ENCODE measurements around the gene KCNMA1.

Gene KCNMA1

DNA sequence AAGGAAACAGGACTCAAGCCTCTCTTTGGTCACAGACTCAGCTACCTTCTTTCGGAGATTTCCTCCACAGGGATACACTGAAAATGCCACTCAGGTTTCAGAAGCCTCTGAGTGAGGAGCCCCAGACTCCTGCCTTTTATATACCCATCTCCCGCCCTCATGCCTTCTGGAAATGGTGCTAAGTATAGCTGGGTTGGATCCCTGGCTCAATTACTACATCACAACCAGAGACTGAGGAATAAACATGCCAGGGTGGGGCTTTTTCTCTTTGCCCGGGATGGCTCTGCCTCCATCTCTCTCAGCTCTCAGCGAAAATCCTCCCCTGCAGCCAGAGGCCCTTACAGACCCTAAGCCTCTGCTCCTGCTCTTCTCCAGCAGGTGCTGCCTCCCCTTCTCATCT, 299.5 kb downstream of the KCNMA1 start:
- no peak for DNase-seq (ENCODE audit: low read depth, low spot score)

DNA sequence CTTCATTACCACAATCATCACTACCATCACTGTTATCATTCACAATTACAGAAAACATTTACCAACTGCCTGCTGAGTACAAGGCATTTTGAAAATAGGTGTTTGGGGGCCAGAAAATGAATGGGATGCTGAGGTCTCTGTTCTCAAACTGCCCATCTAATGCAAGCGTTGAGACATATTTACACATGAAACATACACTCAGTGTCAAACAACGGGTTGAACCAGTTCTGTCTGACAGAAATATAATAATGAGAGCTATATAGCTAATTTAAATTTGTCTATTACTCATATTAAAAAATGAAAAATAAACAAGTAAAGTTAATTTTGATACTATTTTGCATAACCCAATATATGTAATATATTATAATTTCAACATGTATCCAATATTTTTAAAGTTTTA, 303.1 kb downstream of the KCNMA1 start:
- DNase-seq (ENCODE audit: low read depth, low spot score) = no peak

DNA sequence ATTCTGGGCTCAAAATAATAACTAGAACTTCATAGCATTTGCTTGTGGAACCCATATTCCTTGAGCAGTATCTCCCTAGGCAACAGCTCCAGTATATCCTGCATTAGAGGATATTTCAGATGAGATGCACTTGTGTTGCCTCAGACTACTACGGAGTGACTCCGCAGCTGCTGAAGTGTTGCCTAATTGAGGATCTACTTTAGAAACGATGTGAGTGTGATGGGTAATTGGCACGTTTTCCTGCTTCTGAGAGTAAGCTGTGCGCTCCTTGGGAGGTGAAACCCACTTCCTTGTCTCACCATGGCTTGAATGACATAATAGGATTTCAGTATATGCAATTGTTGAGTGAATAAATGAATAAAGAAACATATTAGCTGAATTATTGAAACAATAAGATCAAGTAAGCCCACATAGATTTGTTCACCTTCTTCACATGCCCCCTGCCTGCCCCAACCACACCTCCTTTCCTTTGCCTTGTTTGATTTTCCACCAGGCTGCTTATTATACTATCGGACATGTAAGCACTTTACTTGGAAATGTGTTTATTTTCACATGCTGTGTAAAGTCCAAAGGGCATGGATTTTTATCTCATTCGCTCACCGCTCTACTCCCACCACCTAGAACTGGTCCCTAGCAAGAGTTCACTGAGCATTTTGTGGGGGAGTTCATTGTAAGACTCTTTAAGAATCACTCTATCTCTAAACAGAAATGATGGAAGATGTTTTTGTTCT, 303.8 kb downstream of the KCNMA1 start:
- DNase-seq (ENCODE audit: low read depth, low spot score) = no peak

DNA sequence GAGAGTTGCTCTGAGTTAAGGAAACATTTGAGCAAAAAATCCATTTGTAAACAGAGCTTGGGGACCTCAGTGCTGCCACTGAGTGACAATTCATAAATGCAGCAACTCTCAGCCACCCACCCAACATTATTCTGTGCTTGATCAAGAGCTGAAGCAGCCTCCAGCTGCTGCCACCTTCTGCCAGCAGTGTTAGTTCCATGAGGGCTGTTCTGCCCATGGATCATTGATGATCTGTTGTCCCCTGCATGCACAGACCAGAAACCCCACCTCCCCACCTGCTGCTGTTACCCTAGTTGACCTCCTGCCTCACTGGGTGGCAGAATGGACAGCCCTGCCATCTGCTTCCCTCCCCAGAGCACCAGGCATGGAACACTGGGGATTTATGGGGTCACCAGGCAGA, 305.4 kb downstream of the KCNMA1 start:
- DNase-seq (ENCODE audit: low read depth, low spot score) = no peak

DNA sequence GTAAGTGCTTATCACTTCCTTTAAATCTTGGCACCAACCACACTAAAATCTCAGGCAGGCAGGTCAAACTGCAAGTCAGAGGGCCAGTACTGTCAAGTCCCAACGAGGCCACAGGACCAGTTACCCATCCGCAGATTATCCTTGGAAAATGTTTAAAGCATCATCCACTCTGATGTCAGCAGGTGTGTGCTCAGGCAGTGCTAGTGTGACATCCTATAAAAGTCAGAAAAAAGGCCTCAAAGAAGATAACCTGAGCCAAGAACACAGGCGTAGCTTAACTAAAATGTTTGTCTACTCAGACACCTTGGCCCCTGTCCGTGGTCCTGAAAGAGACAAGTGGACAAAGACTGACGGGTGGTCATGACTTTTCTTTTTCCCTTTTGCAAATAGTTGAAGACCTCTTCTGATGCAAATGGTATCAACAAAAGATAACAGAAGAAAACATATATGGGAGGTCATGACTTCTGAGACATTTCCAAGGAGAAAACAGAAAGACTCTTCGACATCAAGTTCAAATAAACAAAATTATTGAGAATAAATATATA, 309.3 kb downstream of the KCNMA1 start:
- peak; percentile 10 for DNase-seq (ENCODE audit: low read depth, low spot score)

DNA sequence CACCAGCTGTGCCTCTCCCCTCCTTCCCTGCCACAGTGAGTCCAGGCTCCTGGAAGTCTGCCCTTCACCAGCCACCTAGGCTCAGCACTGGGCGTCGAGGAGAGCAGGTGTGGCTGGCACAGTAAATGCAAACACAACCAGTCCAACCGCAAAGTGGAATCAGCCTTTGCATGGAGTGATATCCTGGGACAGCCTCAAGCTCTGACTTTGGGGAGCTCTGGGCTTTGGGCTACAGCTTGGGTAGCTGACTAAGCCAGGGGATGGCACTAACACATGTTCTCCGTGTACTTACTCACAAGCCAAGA, 312.4 kb downstream of the KCNMA1 start:
- DNase-seq (ENCODE audit: low read depth, low spot score) = no peak

DNA sequence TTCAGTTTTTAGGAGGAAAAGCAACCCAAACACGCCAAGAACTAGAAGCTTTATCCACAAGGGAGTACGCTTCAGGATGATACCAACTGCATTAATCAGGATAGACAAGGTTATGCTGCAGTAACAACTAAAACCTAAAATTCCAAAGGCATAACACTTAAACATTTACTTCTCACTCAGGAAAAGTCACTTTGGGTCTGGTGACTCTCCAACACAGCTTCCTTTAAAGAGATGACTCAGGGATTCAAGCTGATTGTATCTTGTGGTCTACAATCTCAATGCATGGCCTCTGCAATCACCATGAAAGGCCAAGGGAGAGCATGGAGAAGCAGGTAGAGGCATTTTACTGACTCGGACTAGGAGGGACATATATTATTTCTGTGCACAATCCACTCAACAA, 315.8 kb downstream of the KCNMA1 start:
- no peak for DNase-seq (ENCODE audit: low read depth, low spot score)

DNA sequence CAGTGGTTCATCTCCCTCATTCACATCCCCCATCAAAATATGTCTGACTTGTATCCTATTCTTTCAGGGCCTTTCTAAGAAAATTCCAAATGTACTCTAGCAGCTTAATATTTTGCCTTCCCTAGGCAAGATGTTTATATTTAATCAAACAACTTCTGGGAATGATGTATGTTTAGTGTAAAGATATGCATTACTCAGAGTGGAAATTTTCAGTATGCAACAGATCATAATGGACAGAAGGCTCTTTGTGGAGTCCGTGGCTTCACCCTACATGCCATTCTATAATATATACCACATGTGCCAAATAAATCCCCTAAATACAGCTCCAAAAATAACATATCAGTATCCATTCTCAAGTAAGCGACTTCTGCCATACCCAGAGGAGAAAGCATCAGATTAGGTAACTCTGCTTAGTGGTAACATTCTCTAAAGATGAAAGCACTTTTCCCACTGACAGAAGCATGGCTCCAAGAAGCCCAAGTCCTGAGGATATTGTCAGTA, 316.6 kb downstream of the KCNMA1 start:
- DNase-seq (ENCODE audit: low read depth, low spot score) = no peak

DNA sequence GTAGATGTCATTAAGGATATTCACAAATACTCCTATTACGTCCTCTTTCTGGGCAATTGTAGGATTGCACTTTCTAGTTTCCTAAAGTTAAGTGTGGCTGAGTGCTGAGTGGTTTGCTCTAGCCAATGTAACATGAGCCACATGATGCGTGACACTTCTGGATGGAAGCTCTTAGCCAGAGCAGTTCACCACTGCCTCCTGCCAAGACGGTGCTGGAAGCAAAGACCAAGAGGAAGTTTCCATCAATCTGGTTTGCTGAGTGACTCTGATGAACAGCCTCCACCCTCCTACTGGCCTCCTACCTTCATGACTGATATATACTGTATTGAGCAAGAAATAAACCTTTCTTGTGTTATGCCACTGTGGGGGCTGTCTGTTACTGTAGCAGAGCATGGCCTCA, 318.1 kb downstream of the KCNMA1 start:
- no peak for DNase-seq (ENCODE audit: low read depth, low spot score)

DNA sequence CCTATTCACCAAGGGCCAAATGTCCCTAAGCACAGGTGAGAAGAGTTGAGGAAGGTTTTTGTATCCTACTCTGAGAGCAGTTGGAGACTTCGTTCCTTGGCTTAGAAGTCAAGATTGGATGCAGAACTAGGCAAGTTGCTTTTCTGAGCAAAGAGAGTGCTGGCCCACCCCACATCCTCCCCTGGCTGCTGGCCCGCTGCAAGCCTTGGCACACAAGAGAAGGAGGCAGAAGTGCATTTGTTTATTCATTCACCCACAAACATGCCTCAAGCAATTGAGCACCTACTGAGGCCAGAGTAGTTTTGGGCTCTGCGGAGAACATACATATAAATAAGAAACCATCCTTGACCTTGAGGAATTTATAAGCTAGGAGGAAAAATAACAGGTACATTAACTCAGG, 318.9 kb downstream of the KCNMA1 start:
- no peak for DNase-seq (ENCODE audit: low read depth, low spot score)

DNA sequence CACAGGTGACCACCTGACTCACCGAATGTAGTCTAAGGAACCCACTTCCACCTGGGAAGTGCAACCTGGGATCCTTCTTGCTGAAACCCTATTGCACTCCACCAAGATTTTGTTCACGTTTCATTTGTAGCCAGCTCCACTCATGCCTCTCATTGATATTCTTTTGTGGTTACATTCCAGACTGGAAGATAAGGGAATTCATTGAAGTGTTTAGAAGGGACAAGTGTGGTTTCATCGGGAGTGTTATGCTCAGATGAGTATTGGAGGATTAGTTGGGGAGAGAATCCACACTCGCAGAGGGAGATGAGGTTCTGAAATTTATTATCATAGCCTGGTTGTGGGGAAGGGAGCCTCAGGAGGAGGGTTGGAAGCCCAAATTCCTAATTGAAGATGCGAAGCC, 320.4 kb downstream of the KCNMA1 start:
- DNase-seq (ENCODE audit: low read depth, low spot score) = no peak

DNA sequence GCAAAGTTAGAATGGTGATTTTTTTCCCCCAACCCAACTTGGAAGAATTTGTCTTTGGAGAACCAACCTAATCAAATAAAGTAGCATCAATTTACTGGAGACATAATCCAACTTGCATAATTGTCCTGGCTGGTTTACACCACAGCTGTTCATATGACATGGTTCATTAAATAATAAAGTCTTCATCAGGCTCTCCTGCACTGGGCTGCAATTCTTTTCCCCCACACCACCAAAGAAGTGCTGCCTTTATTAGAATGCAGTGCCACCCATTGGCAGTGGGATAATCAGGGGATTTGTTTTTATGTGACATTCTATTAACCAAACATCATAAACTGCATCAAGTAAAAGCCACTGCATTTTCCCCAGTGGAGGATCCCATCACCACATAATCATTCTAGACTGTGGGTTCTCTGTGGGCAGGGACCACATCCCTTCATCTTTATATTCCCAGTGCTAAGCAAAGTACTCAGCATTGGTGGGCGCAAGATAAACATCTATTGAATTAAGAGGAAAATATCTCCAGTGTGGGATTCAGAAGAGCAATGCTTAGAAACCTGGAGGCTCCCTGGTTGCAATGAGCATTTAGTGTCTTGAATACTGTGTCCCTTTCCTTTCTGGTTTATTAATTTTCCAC, 322.0 kb downstream of the KCNMA1 start:
- DNase-seq (ENCODE audit: low read depth, low spot score) = no peak

DNA sequence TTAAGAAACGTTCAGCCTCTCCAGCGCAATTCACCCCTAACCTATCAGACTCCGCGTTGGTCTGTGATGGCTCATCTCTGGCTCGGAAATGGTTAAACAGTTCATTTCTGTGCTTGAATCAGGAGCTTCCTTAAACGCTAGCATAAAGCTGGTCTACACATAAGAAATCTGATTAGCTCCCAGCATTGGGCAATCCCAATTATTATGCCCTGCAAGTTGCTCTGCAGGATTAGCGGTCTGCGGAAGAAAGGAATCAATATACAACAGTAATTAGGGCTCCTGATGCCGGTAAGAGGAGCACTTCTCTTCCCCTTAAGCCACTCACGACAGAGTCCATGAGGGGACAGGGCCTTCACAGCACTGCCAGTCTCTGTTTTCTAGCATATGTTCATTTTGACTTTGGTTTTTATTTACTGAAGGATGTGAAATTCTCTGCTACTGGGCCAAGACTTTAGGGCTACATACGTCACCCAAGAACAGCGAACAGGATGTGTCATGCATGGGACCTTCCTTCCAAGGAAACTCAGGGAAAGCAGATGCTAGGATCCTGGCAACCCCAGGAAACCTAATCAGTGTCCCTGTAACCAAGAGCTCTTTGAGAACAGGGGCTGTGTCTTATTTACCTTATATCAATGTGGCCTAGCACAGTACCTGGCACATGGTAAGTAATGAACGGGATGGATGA, 324.4 kb downstream of the KCNMA1 start:
- DNase-seq (ENCODE audit: low read depth, low spot score) = no peak

DNA sequence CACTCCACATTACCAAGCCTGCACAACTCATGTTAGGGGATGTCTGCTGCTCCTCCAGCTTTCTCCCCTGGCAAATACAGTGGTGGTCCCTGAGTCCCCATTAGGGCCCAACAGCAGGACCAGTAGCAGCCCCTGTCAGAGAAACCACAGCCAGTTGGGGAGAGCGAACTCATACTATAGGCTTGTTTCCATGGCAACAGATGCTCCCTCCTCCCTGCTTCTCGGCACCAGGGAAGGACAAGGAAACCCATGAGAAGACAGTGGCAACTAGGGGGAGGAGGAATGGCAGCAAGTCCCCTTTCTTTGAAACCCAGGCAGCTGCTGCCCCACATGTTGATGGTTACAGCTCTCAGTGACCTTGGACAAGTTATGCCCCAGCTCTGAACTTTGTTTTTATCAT, 326.4 kb downstream of the KCNMA1 start:
- DNase-seq (ENCODE audit: low read depth, low spot score) = no peak

DNA sequence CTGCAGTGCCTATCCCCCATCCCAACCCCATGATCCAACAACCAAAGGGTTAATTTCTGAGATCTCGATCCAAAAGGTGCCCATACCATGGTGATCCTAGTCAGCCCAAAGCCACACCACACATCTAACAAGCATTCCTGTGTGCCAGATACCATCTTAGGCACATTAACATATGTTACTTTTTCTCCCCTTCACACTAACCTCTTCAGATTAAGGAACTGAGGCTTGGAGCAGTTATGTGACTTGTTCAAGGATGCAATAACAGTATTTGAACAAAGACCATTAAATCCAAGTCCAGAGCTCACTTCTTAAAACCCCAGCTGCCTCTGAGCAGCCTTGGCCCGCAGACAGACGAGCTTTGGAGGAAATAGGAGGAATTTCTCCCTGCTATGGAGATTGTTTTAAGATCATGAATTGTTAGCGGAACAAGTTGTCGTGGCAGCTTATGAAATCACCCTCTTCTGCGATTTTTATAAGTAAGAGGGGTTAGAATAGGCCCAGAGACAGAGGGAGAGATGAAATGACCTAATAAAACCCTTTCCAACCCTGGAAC, 327.2 kb downstream of the KCNMA1 start:
- DNase-seq (ENCODE audit: low read depth, low spot score) = no peak

DNA sequence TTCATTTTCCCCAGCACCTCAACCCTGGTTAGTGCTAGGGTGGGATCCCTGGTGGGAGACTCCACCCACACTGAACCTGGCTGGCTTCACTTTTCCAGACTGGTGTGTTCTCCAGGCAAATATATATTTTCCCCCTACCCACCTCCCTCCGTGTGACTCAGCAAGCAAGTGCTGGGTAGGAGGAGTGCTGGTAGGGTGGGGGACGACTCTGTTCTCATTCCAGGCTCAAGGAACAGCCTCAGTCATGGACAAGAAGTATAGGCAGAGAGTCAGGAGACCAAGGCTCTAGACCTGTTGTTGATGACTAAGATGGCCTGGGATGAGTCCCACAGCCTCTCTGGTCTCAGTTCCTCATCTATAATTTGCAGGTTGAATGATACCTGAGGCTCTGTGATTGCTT, 328.1 kb downstream of the KCNMA1 start:
- DNase-seq (ENCODE audit: low read depth, low spot score) = no peak

DNA sequence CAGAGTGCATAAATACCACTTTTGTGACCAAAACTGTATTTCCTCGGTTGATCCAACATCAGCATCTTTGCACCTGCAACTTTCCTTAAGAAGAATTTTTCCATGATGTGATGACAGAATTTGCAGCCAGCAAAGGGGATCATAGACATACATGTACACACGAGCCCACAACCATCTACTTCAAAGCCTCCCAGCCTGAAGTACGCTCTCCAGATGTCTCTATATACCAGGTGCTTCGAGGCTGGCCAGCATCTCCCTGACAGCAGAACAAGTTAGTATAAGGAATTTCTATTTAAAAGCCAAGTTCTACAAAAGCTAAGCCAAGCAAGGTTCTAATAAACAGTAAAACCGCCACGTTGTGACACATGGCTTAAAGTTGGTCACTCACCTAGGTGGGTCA, 328.5 kb downstream of the KCNMA1 start:
- DNase-seq (ENCODE audit: low read depth, low spot score) = no peak

DNA sequence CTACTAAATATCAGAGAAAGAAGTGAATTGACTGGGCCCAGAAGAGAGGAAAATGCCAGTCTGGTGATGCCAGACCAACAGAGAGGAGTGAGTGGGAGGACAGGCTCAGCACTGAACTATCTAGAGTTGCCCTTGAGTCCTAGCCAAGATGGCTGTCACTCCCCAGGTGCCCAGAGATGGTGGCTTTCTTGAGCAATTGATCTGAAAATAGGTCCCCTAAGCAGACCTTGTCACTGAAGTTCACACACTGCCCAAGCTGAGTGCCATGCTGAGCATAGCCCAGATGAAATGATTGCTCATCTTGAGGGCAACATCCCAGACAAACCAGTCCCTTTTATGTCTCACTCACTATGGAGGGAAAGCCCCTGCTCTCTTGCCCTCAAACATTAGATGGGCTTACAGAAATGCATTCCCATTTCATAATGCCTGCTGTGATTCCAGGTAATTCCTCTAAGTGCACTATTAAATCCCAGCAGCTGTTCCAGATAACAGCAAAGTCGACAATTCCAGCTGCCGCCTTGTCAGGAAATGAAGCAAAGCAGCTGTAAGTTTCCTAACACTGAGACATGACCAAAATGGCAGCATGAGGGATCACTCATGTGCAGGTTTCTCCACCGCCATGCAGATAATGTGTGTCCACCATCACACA, 329.4 kb downstream of the KCNMA1 start:
- DNase-seq (ENCODE audit: low read depth, low spot score) = no peak

DNA sequence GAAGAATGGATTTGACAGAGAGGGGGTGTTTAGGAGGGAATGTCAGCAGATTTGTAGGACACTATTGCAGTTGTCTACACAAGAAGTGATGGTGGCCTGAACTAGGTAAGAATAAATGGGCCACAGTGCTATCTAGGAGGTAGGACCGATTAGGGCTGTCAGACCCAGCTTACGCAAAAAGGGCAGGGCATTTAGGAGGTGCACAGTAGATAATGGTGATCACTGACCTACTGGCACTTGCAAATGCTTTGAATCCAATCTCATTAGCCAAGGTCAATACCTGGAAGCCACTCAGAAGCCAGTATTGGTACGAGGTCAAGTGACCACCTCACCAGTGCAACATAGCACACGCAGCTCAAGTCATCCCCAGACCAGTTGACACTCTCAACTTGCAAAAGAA, 330.9 kb downstream of the KCNMA1 start:
- DNase-seq (ENCODE audit: low read depth, low spot score) = no peak

DNA sequence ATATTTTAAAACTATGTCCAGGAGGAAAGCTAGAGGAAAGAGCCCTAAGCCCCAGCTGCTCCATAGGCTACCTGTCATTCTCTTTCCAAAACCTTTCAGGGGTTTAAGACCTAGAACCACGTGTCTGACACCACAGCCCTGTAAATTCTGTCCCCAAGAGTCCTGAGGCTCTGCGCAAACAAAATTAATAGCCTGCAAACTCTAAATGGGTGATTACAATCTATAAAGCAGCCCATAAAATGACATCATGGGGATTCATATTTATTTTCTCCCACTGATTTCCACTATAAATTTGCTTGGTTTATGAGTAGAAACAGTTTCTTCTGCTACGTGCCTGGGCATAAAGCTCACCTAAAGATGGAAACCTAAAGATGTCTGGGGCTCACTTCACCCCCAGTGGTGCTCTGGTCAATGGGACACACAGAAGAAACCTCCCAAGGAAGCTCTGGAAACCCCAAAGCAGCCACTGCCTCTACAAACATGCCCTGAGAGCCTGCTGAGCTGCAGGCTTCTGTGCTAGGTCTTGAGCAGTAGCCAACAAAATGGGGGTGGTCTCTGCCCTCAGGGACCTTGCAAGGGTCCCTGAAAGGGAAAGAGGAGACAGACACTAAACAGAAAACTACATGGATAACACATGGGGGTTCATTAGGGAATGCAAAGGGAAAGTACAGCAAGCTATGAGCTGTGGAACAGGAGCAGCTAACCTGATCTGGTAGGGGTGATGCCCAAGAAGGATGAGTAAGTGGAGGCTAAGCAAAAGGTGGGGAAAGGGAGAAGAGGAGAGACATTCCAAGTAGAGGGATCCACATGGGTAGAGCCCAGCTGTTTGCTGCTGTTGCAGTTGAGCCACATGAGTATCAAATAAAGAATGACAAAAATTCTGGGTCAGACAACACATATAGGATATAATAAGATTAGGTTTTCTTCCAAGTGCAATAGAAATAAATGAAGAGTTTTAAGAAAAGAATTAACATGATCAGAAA, 331.7 kb downstream of the KCNMA1 start:
- no peak for DNase-seq (ENCODE audit: low read depth, low spot score)

DNA sequence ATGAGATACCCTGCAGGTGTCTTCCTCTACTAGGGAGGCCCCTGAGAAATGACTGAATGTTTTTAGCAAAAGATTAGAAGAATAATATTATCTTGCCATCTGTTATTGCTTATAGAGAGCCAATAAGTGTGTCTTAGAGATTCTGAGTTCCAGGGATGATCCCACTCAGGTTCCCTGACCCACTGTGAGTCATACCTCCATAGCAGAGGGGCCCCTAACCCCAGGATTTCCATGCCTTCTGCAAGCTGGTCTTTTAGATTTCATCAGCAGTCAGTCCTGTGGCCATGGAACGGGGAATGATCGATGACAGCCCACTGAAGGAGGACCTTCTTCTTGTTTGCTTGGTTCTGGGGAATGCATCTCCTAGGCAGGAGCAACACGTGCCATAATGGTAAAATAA, 333.4 kb downstream of the KCNMA1 start:
- DNase-seq (ENCODE audit: low read depth, low spot score) = no peak

Data from ELF-1 (cell line).